ENCODE measurements around the gene CCDC85A.

CCDC85A gene

DNA sequence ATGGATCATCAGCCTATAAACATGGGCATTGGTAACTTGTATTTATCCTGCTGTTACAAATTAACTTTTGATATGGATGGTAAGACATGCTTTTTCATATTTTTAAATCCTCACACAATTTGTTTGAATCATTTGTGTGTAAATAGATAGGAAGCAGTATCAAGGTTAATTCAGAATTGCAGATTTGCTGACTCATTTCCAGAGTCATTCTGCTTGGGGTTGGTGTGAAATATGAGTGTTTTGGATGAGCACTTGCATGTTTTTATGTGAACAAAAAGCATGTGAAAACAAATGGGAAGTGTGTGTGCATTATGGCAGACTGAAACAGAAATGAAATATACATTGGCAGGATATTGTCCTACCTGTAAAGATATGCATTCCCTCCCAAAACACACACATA is 11.8 kb downstream of the CCDC85A start:
- DNase-seq = no peak

DNA sequence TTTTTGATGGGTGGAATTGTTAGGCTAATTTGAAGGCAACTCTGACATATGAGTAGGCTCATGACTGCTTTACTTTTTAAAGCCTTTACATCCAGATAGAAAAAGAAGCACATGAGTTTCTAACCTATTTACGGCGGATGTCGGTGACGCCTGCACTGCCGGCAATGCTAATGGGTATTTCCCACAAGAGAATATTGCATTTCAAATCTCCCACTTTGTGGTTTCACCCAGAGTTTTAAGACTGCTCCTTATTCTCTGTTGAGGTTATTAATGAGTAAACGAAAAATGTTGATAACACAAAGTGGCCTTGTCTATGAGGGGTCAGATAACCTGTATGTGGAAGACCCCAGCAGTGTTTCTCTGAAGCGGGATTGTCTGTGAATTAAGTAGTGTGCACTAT is 14.0 kb downstream of the CCDC85A start:
- no peak for DNase-seq

DNA sequence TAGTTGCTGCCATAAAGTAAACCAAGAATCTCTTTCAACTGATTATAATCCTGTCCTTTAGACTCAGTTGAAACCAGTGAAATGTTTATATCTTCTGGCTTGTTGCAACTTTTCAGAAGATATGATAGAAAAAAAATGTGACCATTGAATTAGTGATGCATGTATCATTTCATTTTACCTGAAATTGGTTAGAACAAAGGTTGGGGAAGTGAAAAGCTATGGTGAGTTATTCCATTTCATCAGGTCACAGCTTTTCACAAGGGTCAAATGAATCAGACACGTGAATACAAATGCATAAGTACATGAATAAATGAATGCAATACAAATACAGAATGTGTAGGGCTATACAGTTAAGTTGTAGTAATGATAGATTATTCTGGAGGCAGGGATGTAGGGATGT is 15.1 kb downstream of the CCDC85A start:
- DNase-seq = no peak

DNA sequence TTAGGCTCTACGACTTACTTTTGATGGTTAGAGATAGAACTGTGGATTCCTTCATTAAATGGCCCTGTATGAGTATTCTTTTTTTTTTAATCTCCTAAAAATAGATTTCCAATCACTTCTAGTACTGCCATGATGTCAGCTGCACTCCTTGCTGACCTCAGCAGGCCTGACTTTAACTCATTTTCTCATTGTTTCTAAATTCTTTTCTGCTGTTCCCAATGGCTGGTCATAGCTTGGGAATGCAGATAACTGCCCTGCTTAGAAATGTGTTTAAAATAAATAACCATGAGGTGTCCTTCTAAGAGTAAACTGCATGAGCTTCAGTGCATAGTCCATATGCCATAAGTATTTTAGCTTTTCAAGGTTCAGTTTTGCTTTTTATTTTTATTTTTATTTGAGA is 15.7 kb downstream of the CCDC85A start:
- no peak for DNase-seq

DNA sequence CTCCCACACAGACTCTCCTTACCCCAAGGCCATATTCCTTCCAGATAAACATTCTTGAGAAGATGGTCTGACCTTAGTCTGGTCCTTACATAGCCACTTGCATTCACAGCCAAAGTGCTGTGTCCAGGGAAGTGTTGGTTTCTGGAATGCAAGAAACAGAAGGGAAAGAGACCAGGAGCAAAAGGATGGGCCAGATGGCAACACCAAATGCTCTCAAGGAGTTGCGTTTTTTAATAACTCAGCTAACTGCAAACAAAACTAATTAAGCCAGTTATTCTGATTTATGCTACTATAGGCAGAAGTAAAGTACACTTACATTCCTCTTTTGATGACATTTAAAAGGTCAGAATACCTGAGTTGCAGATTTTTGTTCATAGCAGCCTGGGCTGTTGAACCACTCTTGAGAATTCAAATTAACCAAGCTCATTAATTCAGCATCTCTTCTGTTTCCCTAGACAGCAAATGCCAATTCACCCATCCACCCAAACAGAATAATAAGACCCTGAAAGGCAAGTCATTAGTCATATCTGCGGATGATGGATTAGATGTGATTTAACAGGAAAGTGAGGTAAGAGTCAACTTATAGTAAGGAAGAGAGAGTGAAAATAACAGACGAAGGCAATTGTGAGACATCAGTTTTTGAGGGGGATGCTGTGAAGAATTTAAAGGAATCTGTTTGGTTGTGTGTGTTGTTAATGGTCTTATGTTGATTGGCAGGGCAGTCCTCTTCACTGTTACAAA is 18.8 kb downstream of the CCDC85A start:
- no peak for DNase-seq

DNA sequence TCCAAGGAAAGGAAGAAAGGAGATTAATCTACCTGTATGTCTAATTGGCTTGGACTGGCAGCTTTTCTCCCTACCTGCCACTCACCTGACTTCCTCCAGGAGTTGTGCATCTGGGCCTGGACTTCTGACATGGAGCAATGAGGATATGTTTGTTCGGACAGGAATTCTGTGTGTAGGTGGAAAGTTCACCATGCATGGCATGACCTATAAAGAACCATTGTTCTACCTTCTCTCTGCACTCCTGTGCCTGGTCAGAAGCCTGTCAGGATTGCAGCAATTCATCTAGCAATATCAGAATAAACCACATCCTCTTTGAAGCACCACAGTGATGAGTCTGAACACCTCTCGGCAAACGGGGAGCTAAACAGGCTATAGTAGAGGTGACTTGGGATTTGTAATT is 20.8 kb downstream of the CCDC85A start:
- no peak for DNase-seq

DNA sequence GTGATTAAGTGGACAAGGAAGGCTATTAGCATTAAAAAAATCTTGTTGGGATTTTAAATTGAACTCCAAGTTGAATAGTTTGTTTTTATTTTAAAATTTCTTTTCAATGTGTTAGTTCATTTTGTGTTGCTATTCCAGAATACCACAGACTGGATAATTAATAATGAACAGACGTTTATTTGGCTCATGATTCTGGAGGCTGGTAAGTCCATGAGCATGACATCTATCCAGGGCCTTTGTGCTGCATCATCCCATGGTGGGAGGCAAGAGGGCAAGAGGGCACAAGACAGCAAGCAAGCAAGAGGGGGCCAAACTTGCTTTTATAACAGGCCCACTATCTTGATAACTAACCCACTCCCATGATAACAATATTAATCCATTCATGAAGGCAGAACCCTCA is 22.5 kb downstream of the CCDC85A start:
- no peak for DNase-seq

DNA sequence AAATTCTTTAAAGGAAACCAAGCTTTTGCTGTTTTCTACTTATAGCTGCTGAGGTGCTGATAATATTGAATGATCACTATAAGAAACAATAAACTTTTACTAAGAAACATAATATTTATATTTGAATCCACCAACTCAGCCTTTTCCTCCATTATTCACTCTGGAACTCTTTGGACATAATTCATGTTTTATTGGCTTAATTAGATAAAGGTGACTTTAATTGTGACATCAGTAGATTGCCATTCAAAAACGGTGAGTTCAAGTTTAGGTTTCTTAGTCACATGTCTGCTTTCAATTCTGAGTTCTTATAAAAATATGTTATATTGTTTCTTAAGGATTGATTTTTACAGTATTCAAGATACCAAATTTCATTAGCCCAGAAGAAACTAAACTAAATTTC is 24.0 kb downstream of the CCDC85A start:
- no peak for DNase-seq

DNA sequence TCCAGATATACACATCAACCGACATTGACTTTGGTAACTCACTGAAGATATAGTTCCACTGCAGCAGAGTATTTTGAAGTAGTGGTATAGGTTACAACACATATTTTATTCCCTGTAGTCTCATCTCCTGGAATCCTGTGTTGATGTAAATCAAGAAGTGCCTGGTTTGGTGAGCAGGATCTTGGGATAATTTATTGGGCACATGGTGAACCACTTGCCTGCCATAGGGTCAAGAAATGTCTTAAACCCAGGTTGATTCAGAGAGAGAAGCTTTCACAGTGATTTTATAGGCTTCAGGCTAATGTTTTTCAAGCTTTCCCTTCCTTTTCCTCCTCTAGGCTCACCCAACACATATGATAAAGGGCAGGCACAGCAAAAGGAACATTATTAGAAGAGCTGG is 24.6 kb downstream of the CCDC85A start:
- no peak for DNase-seq

DNA sequence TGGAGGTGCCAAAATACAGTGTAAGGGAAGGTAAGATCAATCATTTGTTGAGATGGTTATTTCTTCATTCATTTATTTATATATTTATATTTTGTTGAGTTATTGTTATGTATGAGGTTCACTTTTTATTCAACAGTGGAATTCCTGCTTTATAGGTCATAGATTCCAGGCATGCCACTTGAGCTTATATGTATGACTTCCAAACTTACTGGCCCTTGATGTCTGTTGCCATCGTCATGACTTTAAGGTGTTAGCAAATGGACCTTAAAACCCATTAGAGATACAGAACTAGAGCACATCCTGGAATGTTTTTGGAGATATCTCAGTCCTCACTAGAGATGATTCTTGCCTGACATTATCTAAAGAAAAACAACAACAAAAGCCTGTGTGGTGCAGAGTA is 25.9 kb downstream of the CCDC85A start:
- DNase-seq = no peak

DNA sequence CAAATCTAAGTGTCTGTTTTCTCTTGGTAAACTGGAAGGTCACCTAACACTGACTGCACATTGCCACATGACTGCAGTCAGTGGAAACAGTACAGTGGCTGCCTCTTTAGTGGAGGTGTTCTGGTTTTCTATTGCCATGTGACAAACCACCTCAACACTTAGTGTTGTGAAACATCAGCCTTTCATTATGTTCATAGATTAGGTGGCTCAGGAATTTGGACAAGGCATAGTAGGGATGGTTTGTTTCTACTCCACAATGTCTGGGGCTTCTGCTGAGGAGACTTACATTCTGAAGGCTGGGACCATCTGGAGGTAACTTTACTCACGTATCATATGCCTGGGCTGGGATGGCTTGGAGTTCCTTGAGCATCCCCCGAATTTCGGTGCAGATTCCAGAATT is 26.5 kb downstream of the CCDC85A start:
- no peak for DNase-seq

DNA sequence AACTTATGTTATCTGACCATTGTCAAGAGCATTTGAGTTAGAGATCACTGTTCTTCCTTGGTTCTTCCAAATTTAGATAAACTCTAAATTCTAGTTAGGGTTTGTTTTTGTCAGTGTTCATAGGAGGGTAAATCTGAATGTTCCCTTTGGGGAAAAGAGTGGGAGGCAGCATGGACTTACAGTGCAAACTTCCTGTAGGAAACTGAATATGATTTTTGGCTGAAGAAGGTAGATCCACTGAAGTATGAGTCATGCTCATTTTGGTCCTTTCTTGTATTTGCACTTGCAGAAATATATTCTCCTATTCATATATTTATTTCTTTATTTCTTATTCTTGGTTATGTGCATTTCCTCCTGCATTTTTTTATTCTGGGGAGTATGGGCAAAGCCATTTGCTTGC is 27.3 kb downstream of the CCDC85A start:
- no peak for DNase-seq

DNA sequence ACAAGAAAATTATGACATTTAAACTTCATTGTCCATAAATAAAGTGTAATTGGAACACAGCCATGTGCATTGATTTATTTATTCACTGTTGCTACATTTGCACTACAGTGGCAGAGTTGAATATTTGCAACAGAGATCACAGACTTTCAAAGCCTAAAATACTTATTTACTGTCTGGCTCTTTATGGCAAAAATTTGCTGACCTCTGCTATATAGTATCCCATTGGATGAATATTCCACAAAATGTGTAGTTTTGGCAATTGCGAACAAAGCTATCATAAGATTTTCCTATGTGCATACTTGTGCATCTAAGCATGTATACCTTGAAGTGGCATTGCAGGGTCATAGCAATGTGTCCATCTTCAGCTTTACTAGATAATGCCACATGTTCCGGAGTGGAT is 32.1 kb downstream of the CCDC85A start:
- DNase-seq = no peak

DNA sequence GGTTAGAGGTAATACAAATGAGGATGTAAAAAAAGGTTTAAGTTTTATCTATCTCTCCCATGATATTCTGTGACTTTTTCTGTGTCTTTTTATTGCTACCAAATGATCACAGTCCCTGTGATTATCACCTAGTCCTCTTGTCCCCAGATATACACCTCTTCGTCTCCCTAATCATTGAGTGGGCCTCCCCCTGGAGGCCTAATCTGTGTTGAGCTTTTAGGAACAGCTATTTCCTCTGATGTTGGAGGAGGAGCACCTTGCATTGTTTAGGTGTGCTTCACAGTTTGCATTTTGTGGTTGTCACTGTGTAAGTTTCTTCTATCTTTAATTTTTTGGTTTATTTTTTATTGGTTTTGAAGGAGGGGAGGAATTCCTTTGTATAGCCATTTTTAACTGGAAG is 33.3 kb downstream of the CCDC85A start:
- DNase-seq = no peak

DNA sequence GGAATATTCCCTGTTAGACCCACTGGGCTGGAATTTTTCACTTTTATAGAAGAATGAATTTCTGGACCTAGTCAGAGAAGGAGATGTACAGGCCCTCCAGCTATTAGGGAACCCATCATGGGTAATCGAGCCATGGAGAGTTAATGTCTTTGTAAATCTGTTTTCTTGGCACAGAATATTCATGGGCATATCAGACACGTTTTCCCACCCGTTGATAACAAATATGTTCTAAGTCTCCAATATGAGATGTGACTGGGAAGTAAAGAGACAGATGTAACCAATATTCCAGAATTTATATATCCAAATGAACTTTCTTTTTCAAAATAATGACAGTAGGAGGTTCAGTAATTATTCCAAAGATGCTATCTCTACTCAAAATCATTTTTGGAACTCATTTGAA is 38.7 kb downstream of the CCDC85A start:
- DNase-seq = no peak

DNA sequence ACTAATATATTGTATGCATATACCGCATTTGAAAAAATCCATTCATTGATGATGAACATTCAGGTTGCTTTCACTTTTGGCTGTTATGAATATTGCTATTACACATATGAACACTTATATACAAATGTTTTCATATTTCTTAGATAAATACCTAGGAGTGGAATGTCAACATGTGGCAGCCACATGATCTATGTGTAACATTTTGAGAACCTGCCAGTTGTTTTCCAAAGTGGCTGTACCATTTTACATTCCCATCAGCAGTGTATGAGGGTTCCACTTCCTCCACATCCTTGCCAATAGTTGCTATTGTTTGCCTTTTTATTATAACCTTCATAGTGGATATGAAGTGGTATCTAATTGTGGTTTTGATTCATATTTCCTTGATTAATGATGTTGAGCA is 40.5 kb downstream of the CCDC85A start:
- no peak for DNase-seq

DNA sequence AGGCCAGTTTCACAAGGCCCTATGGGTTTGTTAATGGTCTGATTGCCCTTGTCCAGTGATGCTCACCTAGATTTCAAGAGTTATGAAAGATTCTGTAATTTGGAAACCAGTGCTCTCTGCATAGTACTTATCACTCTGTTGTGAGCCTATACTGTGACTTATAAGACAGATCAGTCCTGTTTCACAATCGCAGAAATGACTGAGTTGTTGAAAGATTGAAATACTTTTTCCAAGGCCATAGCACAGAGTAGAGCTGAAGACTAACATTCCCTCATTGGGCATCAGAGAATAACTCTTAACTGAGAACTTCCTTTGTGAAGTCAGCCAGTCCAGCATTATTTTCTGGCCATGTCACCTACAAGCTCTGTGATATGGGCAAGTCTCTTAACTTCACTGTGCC is 44.0 kb downstream of the CCDC85A start:
- DNase-seq = no peak

DNA sequence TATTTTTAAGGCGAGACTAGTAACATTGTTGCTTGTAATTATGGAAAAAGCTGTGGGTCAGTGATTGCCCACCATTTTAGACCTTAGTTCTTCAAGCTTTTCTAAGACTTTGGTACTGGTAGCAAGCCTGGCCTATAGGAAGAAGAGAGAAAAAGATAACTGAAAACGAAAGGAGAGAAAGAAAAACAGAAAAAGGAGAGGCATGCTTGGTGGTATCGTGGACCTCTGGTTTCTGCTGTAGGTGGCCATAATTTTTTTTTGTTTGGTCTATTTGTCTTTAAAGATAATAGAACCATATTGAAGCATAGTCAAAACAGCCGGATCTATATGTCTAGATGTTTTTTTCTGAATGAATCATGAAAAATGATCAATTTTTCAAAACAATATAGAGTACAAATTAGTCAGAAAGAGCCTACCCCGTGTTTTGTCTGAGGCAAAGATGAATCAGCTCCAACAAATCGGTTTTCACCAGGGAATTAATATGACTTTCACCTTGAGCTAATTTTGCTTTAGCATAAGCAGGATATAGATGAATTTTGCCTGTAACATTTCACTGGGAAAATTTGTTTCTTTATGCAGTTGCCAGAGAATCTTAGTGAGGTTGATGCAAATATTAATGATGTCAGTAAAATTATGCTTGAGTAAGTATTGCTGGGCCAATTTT is 45.7 kb downstream of the CCDC85A start:
- no peak for DNase-seq

DNA sequence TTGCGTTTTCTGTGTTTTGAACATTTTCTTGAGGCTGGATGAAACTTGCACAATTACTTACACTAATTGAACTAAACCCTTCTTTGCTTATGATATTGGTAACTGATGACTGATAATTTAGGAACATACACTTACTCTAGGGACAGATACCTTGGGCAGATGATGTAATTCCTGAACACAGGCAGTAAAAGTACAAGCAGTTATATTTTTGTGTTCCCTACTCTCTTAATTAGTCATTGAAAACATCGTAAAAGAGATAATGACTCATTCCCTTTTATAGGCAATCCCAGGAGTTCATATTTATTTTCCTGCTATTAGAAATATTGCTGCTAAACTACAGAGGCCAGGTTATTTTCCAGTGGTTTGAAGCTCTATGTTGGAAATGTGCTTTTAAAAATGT is 46.4 kb downstream of the CCDC85A start:
- DNase-seq = no peak

DNA sequence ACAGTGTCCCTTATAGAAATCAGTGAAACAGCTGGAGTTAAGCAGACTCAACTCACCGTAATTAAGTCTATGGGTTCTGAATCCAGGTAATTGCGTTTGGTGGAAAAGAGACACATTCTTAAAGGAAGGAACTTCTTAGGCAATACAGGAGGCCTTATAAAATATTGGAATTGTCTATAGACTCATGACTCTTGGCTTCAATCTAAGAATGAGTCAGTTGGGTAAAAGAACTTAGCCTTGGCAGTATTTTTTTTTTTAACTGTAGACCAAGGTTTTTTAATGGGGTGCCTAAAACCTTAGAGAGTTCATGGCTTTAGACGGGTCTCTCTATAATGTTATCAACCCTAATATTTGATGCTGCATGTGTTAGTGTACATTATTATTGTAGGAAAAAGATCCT is 47.6 kb downstream of the CCDC85A start:
- DNase-seq = no peak

DNA sequence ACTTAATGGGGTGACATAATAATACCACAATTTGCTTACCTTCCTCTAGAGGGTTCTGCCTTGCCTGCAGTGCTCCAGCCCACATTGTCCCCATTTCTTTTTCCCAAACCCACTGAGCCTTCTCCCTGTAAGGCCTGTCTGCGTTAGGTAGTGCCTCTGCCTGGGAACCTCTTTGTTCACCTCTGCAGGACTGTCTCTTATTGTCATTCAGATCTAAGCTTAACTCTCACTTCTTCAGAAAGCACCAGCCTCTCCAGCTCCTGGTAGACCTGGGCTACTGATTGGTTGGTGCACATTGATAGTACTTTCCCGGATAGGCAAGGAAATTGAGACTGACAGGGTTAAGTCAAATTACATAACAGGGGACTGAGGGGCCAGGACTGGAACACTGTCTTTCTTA is 49.1 kb downstream of the CCDC85A start:
- no peak for DNase-seq

DNA sequence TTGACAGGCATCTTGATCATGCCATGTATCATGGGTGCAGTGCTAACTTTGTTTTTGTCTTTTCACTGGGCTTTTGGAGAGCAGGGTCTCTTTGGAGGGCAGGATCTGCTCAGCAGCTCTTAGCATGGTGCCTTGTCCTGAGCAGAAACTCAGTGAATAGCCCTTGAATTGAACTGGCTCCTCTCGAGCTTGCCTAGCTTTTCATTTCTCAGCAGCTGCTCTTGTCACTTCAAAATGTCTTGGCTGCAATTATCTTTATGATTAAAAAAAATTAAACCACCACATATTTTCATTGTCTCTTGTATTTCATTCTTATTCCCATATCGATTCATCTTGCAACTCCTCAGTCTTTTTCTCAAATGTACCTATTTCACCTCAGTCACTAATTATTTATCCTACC is 50.5 kb downstream of the CCDC85A start:
- no peak for DNase-seq

DNA sequence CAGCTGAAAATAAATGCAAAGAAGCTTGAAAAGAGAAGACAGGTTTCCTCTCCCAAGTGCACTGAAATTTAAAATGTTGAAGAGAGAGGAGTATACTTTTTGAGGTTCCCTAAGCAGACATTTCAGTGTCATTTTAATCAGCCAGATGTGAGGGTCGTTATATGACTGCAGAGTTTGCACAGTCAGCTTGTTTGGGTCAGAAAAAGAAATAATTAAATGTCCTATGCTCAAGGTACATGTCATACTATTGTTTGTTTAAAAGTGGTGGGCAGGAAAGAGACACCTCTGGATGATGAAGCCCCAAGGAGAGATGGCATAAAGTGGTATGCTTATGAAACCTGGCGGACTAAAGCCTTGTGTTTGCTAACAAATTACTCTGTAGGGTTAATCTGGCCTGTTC is 55.2 kb downstream of the CCDC85A start:
- no peak for DNase-seq

DNA sequence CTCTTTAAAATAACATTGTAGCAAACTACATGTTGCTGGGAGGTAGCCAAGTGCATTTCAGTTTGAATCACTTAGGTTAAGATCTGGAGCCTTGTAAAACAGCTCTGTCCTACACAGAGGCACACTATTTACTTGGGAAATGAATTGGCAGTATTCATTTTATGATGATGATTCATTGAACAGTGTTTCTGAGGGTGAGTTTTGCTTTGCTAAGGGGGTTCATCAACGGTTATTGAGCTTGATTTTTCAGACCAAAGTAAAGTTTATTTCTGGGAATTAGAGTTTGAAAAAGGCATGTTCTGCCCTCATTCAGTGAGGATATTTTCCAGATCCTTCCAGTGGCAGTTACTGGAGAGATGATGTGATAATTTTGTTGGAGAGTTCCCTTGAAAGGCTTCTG is 55.6 kb downstream of the CCDC85A start:
- DNase-seq = no peak

DNA sequence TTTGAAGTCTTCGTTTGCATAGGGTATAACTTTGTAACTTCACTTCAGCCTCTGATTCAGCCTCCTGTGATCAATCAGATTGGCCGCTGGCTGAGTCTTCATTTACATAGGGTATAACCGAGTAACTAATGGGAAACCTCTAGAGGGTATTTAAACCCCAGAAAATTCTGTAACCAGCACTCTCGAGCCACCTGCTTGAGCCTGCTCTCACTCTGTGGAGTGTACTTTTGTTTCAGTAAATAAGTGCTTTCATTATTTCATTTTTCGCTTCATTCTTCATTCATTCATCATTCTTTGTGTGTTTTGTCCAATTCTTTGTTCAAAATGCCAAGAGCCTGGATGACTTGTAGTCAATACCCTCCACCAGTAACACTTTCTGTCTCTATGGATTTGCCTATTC is 56.4 kb downstream of the CCDC85A start:
- DNase-seq = no peak
